NOMO-1 treated with DMSO at 0.1 percent for 48 hours (cell line): Measurements from ENCODE around the gene CD180.

Experiments used
- DNase-seq: peaks from one replicate; lab custom pipeline; 2025; ENCODE audit not compliant: unreplicated experiment; lab: John Stamatoyannopoulos, UW

CD180 gene

DNA sequence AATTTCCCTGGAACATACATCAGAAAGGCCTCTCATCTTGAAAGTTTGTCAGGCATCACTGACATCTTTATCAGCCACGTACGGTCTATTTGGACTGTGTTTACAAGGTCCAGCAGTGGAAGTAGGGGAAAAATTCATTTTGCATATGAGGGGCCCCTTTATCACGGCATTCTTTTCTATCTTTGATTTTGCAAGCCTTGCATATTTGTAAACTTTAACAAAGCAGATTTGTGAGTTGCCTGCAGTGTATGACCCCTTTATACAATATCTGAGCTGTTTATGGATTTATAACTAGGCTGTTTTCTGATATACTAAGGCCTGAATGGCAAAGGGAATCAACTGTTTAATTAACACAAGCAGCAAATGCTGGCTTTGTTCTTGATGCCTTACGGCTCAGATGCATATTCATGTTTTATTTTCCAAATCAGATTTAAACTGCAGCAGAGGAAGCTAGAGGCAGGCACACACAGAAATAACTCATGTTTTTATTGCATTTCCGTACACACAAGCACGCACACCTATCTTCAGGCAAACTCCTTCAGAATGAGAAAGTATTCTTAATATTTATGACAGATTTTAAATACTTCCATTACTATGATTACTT is 61.1 kb downstream of the CD180 start:
- DNase-seq: no peak

DNA sequence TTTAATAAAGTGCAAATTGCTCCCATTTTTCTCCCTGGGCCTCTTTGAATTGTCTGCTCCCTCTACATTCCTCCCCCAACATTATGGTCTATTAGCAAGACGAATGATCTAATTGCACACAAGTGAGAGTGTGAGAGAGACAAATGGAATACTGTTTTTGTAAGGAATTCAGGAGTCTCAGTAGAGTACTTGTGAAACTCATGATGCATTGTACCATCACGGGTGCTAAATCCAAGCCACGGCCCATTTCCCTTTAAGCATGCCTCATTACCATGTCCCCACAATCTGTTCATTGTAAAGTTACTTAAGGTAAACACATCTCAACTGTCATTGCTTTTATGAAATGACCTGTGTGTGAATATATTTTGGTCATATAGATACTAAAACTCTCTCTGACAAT is 62.8 kb downstream of the CD180 start:
- no peak for DNase-seq

DNA sequence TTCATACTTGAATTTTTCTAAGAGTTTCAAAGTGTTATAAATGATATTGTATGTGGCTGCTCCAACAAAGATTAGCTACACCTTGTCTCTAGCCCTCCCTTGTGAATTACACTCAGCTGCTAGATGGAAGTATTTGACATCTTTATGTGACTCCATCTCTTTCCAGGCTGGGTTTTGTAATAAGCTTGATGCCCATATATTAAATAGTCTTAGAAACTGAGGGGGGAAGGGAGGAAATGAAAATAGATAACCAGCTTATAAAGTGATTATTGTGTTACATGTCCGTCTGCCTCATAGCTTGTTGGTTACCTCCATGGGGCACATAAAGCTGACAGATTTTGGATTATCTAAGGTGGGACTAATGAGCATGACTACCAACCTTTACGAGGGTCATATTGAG is 63.4 kb downstream of the CD180 start:
- no peak for DNase-seq

DNA sequence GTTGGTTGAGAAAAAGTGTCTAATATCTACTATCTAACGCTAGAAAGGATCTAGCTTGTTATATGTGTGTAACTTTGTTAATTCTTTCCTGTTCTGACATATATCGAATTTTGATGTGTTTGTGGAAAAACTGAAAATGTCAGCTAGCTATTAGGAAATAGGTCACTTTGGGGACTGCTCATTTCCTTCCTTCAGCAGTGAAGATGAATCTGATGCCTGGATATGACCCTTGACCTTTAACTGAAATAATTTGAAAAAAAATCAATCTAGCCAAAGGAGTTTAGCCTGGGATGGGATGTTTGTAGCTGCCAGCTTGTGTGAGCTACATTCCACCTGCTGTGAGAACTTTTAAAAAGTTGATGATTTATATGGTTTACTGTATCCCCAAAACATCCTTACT is 66.8 kb downstream of the CD180 start:
- DNase-seq: no peak
